ENCODE measurements around the gene HTT. TPM values are rescaled to one million over a fixed set of nuclear protein-coding genes. Genes with fewer than 3 reads are reported as not detected.

The HTT gene
- total and polyA plus RNA-seq, 9 donors: 16.5 to 29.6 (median 22.2) TPM

DNA sequence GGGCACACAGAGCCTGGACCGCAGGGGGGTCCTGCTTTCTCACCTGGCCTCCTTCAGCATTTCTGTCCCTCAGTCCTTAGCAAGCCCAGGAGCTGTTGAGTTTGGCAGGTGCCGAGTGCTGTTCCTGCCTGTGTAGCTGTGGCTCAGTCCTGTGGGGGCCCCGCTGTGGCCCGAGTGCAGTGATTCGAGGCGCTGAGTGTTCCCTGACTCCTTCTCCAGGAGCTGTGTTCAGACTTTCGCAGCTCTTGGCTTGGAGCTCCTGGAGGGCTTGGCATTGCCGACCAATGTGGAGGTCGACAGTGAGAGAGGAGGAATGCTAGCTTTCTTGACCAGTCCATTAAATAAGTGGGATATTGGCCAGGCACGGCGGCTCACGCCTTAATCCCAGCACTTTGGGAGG, 124.4 kb downstream of the HTT start:
- Histone ChIP-seq H3K27me3 (ENCODE audit: control insufficient read depth, insufficient read depth, low read length) (no peaks in the 10 kb centered on the region), H3K9me3 (replicated peaks; ENCODE audit: control insufficient read depth, low read depth, low read length) (no peaks in the 10 kb centered on the region), H3K27ac (ENCODE audit: low read length) (no peak overlapping the region), H3K4me3 (ENCODE audit: low read length) (no peak overlapping the region), H3K36me3 (ENCODE audit: control insufficient read depth, insufficient read depth, low read length) (peaks cover 46% of the 10 kb centered on the region), H3K4me1 (ENCODE audit: control insufficient read depth, insufficient read depth, low read length) (peaks cover 33% of the 10 kb centered on the region)
- no peak for DNase-seq
- 94% methylated on average over 7 of the region's 12 CpGs for WGBS (ENCODE audit: insufficient coverage)

DNA sequence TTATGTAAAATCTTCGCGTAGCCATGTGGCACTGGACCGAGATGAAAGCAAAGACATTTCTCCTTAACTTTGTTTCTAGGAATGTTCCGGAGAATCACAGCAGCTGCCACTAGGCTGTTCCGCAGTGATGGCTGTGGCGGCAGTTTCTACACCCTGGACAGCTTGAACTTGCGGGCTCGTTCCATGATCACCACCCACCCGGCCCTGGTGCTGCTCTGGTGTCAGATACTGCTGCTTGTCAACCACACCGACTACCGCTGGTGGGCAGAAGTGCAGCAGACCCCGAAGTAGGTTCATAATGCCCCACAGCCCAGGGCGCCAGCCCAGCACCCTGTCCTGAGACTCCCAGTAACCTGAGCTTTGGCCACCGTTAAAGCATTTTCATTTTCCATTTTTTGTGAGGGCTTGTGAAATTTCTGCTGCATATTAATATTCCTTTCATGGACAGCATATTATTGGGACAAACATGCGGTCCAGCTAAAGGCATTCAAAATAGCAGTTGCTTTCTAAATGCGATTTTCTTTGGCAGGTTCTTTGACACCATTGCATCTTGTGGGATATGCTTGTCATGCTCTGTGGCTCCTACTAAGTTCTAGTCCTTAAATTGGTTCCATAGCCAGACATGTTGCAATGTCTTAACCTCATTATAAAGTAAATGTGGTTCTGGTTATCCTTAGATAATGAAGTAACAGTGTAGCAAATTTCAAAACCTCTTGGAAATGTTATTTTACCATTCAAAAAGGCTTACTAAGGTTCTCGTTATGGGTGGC, 125.4 kb downstream of the HTT start:
- no peak overlapping the region for H3K4me3 ChIP-seq (ENCODE audit: low read length)
- no peaks in the 10 kb centered on the region for H3K9me3 ChIP-seq (replicated peaks; ENCODE audit: control insufficient read depth, low read depth, low read length)
- H3K27me3 ChIP-seq (ENCODE audit: control insufficient read depth, insufficient read depth, low read length): no peaks in the 10 kb centered on the region
- WGBS (ENCODE audit: insufficient coverage): 88% methylated on average over 14 of the region's 17 CpGs
- no peak overlapping the region for H3K27ac ChIP-seq (ENCODE audit: low read length)
- peaks cover 38% of the 10 kb centered on the region for H3K4me1 ChIP-seq (ENCODE audit: control insufficient read depth, insufficient read depth, low read length)
- H3K36me3 ChIP-seq (ENCODE audit: control insufficient read depth, insufficient read depth, low read length): peaks cover 40% of the 10 kb centered on the region
- peak; percentile 54 for DNase-seq

- WGBS (ENCODE audit: insufficient coverage): 67% methylated on average over 7 of the region's 8 CpGs
- no peak for DNase-seq
- Histone ChIP-seq H3K36me3 (ENCODE audit: control insufficient read depth, insufficient read depth, low read length) (peaks cover 34% of the 10 kb centered on the region), H3K27ac (ENCODE audit: low read length) (no peak overlapping the region), H3K4me3 (ENCODE audit: low read length) (no peak overlapping the region), H3K9me3 (replicated peaks; ENCODE audit: control insufficient read depth, low read depth, low read length) (no peaks in the 10 kb centered on the region), H3K4me1 (ENCODE audit: control insufficient read depth, insufficient read depth, low read length) (peaks cover 38% of the 10 kb centered on the region), H3K27me3 (ENCODE audit: control insufficient read depth, insufficient read depth, low read length) (no peaks in the 10 kb centered on the region)
Observed at GRCh38 chr4:3200423-3201090, 126.1 kb downstream of the HTT start.

- Histone ChIP-seq H3K27me3 (ENCODE audit: control insufficient read depth, insufficient read depth, low read length) (no peaks in the 10 kb centered on the region), H3K36me3 (ENCODE audit: control insufficient read depth, insufficient read depth, low read length) (peaks cover 38% of the 10 kb centered on the region), H3K4me1 (ENCODE audit: control insufficient read depth, insufficient read depth, low read length) (peaks cover 38% of the 10 kb centered on the region), H3K9me3 (replicated peaks; ENCODE audit: control insufficient read depth, low read depth, low read length) (no peaks in the 10 kb centered on the region), H3K27ac (ENCODE audit: low read length) (peak overlapping the region; percentile 10), H3K4me3 (ENCODE audit: low read length) (no peak overlapping the region)
- 69% methylated on average over 8 of the region's 11 CpGs for WGBS (ENCODE audit: insufficient coverage)
- peak; percentile 66 for DNase-seq
Observed at GRCh38 chr4:3201718-3202702, 127.5 kb downstream of the HTT start.

DNA sequence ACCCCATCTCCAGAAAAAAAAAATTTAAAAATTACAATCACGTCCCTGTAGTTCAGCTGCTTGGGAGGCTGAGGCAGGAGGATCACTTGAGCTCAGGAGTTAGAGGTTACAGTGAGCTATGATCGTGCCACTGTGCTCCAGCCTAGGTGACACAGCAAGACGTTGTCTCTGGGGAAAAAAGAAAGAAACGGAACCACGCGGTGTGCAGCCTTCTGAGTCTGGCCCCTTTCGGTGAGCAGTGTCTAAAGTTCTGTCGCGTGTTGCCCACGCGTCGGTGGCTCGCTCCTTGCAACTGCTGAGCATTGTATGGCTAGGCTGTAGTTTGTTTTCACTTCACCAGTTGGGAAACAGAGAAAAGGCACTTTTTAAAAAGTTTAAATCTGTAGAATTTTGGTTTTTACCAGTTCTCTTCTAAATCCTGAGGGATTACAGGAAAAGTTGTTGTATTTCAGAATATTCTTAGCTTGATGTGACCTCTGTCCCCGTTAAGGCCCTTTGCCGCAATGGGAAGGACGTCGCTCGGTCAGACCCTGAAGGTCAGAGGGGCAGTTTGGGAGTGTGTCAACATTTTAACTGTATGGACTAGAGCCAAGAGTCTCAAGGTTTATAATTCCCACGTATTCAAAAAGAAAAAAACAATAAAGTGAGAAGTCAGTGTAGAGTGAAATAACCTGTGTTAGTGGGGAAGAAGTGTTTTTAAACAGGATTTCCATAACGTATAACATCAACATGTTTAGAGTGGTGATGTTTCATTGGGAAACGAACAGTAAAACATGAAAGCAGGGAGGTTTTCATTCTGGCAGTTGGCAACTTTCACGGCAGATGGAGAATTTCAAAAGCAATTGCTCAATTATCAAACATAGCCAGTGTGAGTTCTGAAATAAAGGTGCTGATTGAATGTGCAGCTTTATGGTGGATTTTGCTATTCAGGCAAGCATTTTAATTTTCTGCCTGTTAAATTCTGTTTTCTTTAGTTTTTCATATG, 128.6 kb downstream of the HTT start:
- 72% methylated on average over 11 of the region's 22 CpGs for WGBS (ENCODE audit: insufficient coverage)
- H3K27ac ChIP-seq (ENCODE audit: low read length): no peak overlapping the region
- H3K9me3 ChIP-seq (replicated peaks; ENCODE audit: control insufficient read depth, low read depth, low read length): no peaks in the 10 kb centered on the region
- H3K4me1 ChIP-seq (ENCODE audit: control insufficient read depth, insufficient read depth, low read length): peaks cover 38% of the 10 kb centered on the region
- DNase-seq: no peak
- H3K36me3 ChIP-seq (ENCODE audit: control insufficient read depth, insufficient read depth, low read length): peaks cover 39% of the 10 kb centered on the region
- H3K27me3 ChIP-seq (ENCODE audit: control insufficient read depth, insufficient read depth, low read length): no peaks in the 10 kb centered on the region
- no peak overlapping the region for H3K4me3 ChIP-seq (ENCODE audit: low read length)

GRCh38 chr4:3203971-3204431, 129.5 kb downstream of the HTT start:
- no peaks in the 10 kb centered on the region for H3K27me3 ChIP-seq (ENCODE audit: control insufficient read depth, insufficient read depth, low read length)
- H3K4me3 ChIP-seq (ENCODE audit: low read length): no peak overlapping the region
- peaks cover 36% of the 10 kb centered on the region for H3K36me3 ChIP-seq (ENCODE audit: control insufficient read depth, insufficient read depth, low read length)
- WGBS (ENCODE audit: insufficient coverage): 41% methylated on average over 6 of the region's 8 CpGs
- no peaks in the 10 kb centered on the region for H3K9me3 ChIP-seq (replicated peaks; ENCODE audit: control insufficient read depth, low read depth, low read length)
- peak; percentile 66 for DNase-seq
- H3K27ac ChIP-seq (ENCODE audit: low read length): peak overlapping the region; percentile 33
- peaks cover 36% of the 10 kb centered on the region for H3K4me1 ChIP-seq (ENCODE audit: control insufficient read depth, insufficient read depth, low read length)

- DNase-seq: no peak
- Histone ChIP-seq H3K36me3 (ENCODE audit: control insufficient read depth, insufficient read depth, low read length) (peaks cover 41% of the 10 kb centered on the region), H3K4me1 (ENCODE audit: control insufficient read depth, insufficient read depth, low read length) (peaks cover 19% of the 10 kb centered on the region), H3K9me3 (replicated peaks; ENCODE audit: control insufficient read depth, low read depth, low read length) (no peaks in the 10 kb centered on the region), H3K4me3 (ENCODE audit: low read length) (no peak overlapping the region), H3K27me3 (ENCODE audit: control insufficient read depth, insufficient read depth, low read length) (no peaks in the 10 kb centered on the region), H3K27ac (ENCODE audit: low read length) (no peak overlapping the region)
- WGBS (ENCODE audit: insufficient coverage): 72% methylated on average over 7 of the region's 11 CpGs
Observed at GRCh38 chr4:3205995-3206394, 131.5 kb downstream of the HTT start.

GRCh38 chr4:3206439-3207100, 132.1 kb downstream of the HTT start:
- H3K4me1 ChIP-seq (ENCODE audit: control insufficient read depth, insufficient read depth, low read length): peaks cover 14% of the 10 kb centered on the region
- 91% methylated on average over 12 of the region's 18 CpGs for WGBS (ENCODE audit: insufficient coverage)
- no peak for DNase-seq
- H3K27me3 ChIP-seq (ENCODE audit: control insufficient read depth, insufficient read depth, low read length): no peaks in the 10 kb centered on the region
- H3K36me3 ChIP-seq (ENCODE audit: control insufficient read depth, insufficient read depth, low read length): peaks cover 41% of the 10 kb centered on the region
- H3K27ac ChIP-seq (ENCODE audit: low read length): no peak overlapping the region
- H3K9me3 ChIP-seq (replicated peaks; ENCODE audit: control insufficient read depth, low read depth, low read length): no peaks in the 10 kb centered on the region
- H3K4me3 ChIP-seq (ENCODE audit: low read length): no peak overlapping the region
